ENCODE results near the gene UBR4. TPM values are rescaled to one million over a fixed set of nuclear protein-coding genes. Genes with fewer than 3 reads are reported as not detected.

Gene UBR4
- total RNA-seq, 1 experiment from 2014 or later: 126 TPM

DNA sequence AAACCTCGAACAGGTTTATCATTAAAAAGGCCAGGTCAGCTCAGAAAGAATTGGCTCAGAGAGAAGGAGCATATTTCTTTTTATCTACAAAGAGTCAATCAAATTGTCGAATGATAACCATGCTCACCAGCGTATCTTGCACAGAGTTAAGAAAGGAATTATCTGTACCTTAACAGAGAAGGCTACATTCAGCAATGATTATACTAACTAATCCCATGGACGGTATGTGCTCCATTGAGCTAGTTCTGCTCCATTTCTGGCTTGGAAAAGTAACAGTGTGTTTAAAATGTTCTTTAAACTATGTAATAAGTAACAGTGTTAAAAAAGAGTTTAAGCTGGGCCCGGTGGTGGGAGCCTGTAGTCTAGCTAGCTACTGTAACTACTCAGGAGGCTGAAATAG is 4.2 kb downstream of the UBR4 start:
- in situ Hi-C loops (cut with HindIII; ENCODE audit: low pct_unique_long_range_greater_than_20kb, low sequenced_read_pairs): no loop called here
- BruUV-seq (replicated peaks): no TSS peak
- Histone ChIP-seq H3K27me3 (ENCODE audit: control insufficient read depth, insufficient read depth, low read length) (no peaks in the 10 kb centered on the region), H3K9me3 (ENCODE audit: control insufficient read depth, insufficient read depth, low read depth, low read length) (no peaks in the 10 kb centered on the region), H3K4me1 (ENCODE audit: control insufficient read depth, insufficient read depth, low read length) (peaks cover 21% of the 10 kb centered on the region), H3K27ac (ENCODE audit: low read length) (no peak overlapping the region), H3K36me3 (ENCODE audit: control insufficient read depth, insufficient read depth, low read length) (peaks cover 3% of the 10 kb centered on the region; the same call in 1 of the 2 replicates), H3K4me3 (ENCODE audit: low read depth in 2 of 2, low read length in 2 of 2) (no peak overlapping the region)
- no peak for ATAC-seq
- POLR2A ChIA-PET: interaction anchor here (0.5 to 1.0 kb wide), 2 partner anchors 10 to 66 kb away, joined by 3 to 8 read pairs; no protein-coding TSS in a partner anchor
- TF ChIP-seq TCF7L2 (IDR thresholded peaks at IDR 0.05; ENCODE audit: low read depth, low read length) (no peak), SIN3A (IDR thresholded peaks at IDR 0.05; ENCODE audit: borderline replicate concordance, insufficient read depth, low read depth, low read length) (no peak), POLR2AphosphoS5 (IDR thresholded peaks at IDR 0.05; ENCODE audit: low read depth, low read length) (no peak)
- TF ChIP-seq, protein P1, sequence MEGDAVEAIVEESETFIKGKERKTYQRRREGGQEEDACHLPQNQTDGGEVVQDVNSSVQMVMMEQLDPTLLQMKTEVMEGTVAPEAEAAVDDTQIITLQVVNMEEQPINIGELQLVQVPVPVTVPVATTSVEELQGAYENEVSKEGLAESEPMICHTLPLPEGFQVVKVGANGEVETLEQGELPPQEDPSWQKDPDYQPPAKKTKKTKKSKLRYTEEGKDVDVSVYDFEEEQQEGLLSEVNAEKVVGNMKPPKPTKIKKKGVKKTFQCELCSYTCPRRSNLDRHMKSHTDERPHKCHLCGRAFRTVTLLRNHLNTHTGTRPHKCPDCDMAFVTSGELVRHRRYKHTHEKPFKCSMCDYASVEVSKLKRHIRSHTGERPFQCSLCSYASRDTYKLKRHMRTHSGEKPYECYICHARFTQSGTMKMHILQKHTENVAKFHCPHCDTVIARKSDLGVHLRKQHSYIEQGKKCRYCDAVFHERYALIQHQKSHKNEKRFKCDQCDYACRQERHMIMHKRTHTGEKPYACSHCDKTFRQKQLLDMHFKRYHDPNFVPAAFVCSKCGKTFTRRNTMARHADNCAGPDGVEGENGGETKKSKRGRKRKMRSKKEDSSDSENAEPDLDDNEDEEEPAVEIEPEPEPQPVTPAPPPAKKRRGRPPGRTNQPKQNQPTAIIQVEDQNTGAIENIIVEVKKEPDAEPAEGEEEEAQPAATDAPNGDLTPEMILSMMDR (IDR thresholded peaks at IDR 0.05): no peak
- TF ChIP-seq, protein P2, sequence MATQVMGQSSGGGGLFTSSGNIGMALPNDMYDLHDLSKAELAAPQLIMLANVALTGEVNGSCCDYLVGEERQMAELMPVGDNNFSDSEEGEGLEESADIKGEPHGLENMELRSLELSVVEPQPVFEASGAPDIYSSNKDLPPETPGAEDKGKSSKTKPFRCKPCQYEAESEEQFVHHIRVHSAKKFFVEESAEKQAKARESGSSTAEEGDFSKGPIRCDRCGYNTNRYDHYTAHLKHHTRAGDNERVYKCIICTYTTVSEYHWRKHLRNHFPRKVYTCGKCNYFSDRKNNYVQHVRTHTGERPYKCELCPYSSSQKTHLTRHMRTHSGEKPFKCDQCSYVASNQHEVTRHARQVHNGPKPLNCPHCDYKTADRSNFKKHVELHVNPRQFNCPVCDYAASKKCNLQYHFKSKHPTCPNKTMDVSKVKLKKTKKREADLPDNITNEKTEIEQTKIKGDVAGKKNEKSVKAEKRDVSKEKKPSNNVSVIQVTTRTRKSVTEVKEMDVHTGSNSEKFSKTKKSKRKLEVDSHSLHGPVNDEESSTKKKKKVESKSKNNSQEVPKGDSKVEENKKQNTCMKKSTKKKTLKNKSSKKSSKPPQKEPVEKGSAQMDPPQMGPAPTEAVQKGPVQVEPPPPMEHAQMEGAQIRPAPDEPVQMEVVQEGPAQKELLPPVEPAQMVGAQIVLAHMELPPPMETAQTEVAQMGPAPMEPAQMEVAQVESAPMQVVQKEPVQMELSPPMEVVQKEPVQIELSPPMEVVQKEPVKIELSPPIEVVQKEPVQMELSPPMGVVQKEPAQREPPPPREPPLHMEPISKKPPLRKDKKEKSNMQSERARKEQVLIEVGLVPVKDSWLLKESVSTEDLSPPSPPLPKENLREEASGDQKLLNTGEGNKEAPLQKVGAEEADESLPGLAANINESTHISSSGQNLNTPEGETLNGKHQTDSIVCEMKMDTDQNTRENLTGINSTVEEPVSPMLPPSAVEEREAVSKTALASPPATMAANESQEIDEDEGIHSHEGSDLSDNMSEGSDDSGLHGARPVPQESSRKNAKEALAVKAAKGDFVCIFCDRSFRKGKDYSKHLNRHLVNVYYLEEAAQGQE (IDR thresholded peaks at IDR 0.05; ENCODE audit: insufficient read depth in 1 of 2, low read depth in 2 of 2, low read length in 1 of 2): no peak
- intact Hi-C loops (cut with micrococcal nuclease; ENCODE audit: unreplicated experiment): no loop called here
- no peak for DNase-seq (ENCODE audit: low read depth, low spot score)
- CTCF ChIA-PET: no interaction called here

DNA sequence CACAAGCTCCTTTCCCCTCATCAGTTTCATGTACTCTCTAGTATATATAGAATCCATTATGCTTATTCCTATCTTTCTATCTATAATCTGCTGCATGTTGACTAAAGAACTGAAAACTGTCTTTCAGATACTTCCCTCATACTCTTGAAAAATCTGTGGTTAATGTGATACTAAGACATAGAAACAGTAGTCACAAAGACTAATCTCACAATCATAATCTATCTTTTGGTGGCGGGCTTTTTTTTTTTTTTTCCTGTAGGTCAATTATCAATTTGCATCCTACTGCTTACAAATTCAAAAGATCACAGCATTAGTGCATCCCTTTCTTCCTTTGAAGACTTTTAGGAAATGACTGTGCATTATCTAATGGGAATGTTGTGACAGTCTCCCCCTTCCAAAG is 4.7 kb downstream of the UBR4 start:
- Histone ChIP-seq H3K4me1 (ENCODE audit: control insufficient read depth, insufficient read depth, low read length) (peaks cover 21% of the 10 kb centered on the region), H3K27me3 (ENCODE audit: control insufficient read depth, insufficient read depth, low read length) (no peaks in the 10 kb centered on the region), H3K27ac (ENCODE audit: low read length) (no peak overlapping the region), H3K9me3 (ENCODE audit: control insufficient read depth, insufficient read depth, low read depth, low read length) (no peaks in the 10 kb centered on the region), H3K36me3 (ENCODE audit: control insufficient read depth, insufficient read depth, low read length) (peaks cover 3% of the 10 kb centered on the region; the same call in 1 of the 2 replicates), H3K4me3 (ENCODE audit: low read depth in 2 of 2, low read length in 2 of 2) (no peak overlapping the region)
- intact Hi-C loops (cut with micrococcal nuclease; ENCODE audit: unreplicated experiment): no loop called here
- in situ Hi-C loops (cut with HindIII; ENCODE audit: low pct_unique_long_range_greater_than_20kb, low sequenced_read_pairs): no loop called here
- ChIA-PET POLR2A (interaction anchor here (0.5 to 1.0 kb wide), 2 partner anchors 11 to 66 kb away, joined by 3 to 8 read pairs; no protein-coding TSS in a partner anchor), CTCF (no interaction called here)
- ATAC-seq (no peak), DNase-seq (ENCODE audit: low read depth, low spot score) (no peak)
- BruUV-seq (replicated peaks): no TSS peak
- TF ChIP-seq SIN3A (IDR thresholded peaks at IDR 0.05; ENCODE audit: borderline replicate concordance, insufficient read depth, low read depth, low read length): no peak
- TF ChIP-seq, protein P2 (IDR thresholded peaks at IDR 0.05; ENCODE audit: insufficient read depth in 1 of 2, low read depth in 2 of 2, low read length in 1 of 2): no peak
- TF ChIP-seq, protein P1 (IDR thresholded peaks at IDR 0.05): no peak
- no peak for TF ChIP-seq TCF7L2 (IDR thresholded peaks at IDR 0.05; ENCODE audit: low read depth, low read length)
- no peak for TF ChIP-seq POLR2AphosphoS5 (IDR thresholded peaks at IDR 0.05; ENCODE audit: low read depth, low read length)

Measured in Panc1 (cell line).